Measurements from ENCODE around the gene PFKFB2.

GRCh38 chr1:207034208-207034607, 18.9 kb upstream of the PFKFB2 start:
- TF ChIP-seq CTCF (IDR thresholded peaks at IDR 0.05; ENCODE audit: control extremely low read depth in 1 of 3, insufficient read depth in 1 of 3, low read depth in 1 of 3, low read length in 3 of 3) = no peak
- TF ChIP-seq CHD1 (IDR thresholded peaks at IDR 0.05; ENCODE audit: low read depth, low read length) = no peak
- TF ChIP-seq, protein P1, sequence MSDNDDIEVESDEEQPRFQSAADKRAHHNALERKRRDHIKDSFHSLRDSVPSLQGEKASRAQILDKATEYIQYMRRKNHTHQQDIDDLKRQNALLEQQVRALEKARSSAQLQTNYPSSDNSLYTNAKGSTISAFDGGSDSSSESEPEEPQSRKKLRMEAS (IDR thresholded peaks at IDR 0.05) = no peak
- TF ChIP-seq POLR2A (IDR thresholded peaks at IDR 0.05; ENCODE audit: control extremely low read depth in 1 of 2, low read depth in 2 of 2, low read length in 2 of 2) = no peak
- TF ChIP-seq, protein P2, sequence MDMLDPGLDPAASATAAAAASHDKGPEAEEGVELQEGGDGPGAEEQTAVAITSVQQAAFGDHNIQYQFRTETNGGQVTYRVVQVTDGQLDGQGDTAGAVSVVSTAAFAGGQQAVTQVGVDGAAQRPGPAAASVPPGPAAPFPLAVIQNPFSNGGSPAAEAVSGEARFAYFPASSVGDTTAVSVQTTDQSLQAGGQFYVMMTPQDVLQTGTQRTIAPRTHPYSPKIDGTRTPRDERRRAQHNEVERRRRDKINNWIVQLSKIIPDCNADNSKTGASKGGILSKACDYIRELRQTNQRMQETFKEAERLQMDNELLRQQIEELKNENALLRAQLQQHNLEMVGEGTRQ (IDR thresholded peaks at IDR 0.05; ENCODE audit: low read length) = no peak
- no peak for TF ChIP-seq PHF8 (conservative IDR thresholded peaks at IDR 0.05; ENCODE audit: low read depth, low read length)

All from H1 (cell line).